ENCODE data around the gene GRHPR. TPM values are rescaled to one million over a fixed set of nuclear protein-coding genes. Genes with fewer than 3 reads are reported as not detected.

The GRHPR gene
- total and polyA plus RNA-seq, 8 donors, result 75.2 to 120 (median 103) TPM

DNA sequence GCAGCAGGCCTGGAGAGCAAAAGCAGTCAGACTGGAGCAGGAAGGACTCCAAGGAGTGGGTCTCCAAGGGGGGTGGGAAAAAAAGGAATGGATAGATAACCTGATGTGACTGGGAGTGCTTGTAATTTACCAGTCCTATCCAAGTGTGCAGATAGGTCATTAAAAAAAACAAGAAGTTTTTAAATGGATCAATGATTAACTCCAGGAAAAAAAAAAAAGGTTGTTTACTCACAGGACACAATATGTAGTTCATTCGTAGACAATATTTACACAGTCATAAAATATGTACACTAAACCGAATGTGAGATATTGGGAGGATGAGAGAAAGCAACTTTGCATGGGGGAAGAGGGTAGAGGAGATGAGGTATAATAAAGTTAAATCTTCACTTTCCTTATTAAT is 22.4 kb downstream of the GRHPR start:
- Histone ChIP-seq H3K27ac (no peak overlapping the region), H3K27me3 (no peaks in the 10 kb centered on the region), H3K36me3 (peaks cover 0 to 41% of the 10 kb centered on the region in 2 donors), H3K9me3 (no peaks in the 10 kb centered on the region), H3K4me1 (no peaks in the 10 kb centered on the region), H3K4me3 (no peak overlapping the region)
- DNase-seq (no peak), ATAC-seq (no peak)
- no peak for TF ChIP-seq CTCF (IDR thresholded peaks at IDR 0.05)
- intact Hi-C loops (cut with DNase I), result no loop called here

GRCh38 chr9:37445832-37446231 is 23.3 kb downstream of the GRHPR start:
- no peaks in the 10 kb centered on the region for H3K27me3 ChIP-seq
- DNase-seq (no peak), ATAC-seq (no peak)
- peaks cover 0 to 36% of the 10 kb centered on the region in 2 donors for H3K36me3 ChIP-seq
- TF ChIP-seq CTCF (IDR thresholded peaks at IDR 0.05), result no peak
- no peaks in the 10 kb centered on the region for H3K9me3 ChIP-seq
- no peak overlapping the region for H3K27ac ChIP-seq
- H3K4me1 ChIP-seq, result no peaks in the 10 kb centered on the region
- no peak overlapping the region for H3K4me3 ChIP-seq
- intact Hi-C loops (cut with DNase I), result no loop called here

GRCh38 chr9:37446401-37446800 is 23.9 kb downstream of the GRHPR start:
- ATAC-seq (no peak), DNase-seq (no peak)
- no peak overlapping the region for H3K4me3 ChIP-seq
- no peaks in the 10 kb centered on the region for H3K4me1 ChIP-seq
- TF ChIP-seq CTCF (IDR thresholded peaks at IDR 0.05), result no peak
- no peak overlapping the region for H3K27ac ChIP-seq
- no peaks in the 10 kb centered on the region for H3K9me3 ChIP-seq
- H3K27me3 ChIP-seq, result no peaks in the 10 kb centered on the region
- intact Hi-C loops (cut with DNase I), result no loop called here
- H3K36me3 ChIP-seq, result peaks cover 0 to 31% of the 10 kb centered on the region in 2 donors

DNA sequence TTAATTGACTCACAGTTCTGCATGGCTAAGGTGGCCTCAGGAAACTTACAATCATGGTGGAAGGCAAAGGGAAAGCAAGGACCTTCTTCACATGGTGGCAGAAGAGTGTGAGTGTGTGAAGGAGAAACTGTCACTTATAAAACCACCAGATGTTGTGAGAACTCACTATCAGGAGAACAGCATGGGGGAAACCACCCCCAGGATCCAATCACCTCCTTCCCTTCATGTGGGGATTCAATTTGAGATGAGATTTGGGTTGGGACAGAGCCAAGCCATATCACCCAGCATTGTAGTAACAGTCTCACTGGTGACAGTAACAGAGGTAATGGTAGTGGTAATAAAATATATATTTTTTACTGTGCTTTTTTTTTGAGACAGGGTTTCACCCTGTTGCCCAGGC is 24.6 kb downstream of the GRHPR start:
- H3K9me3 ChIP-seq, result no peaks in the 10 kb centered on the region
- no peaks in the 10 kb centered on the region for H3K27me3 ChIP-seq
- peaks cover 0 to 24% of the 10 kb centered on the region in 2 donors for H3K36me3 ChIP-seq
- no peaks in the 10 kb centered on the region for H3K4me1 ChIP-seq
- H3K27ac ChIP-seq, result no peak overlapping the region
- DNase-seq, result no peak
- intact Hi-C loops (cut with DNase I), result no loop called here
- no peak for TF ChIP-seq CTCF (IDR thresholded peaks at IDR 0.05)
- ATAC-seq, result no peak
- no peak overlapping the region for H3K4me3 ChIP-seq

GRCh38 chr9:37449862-37450632 is 27.6 kb downstream of the GRHPR start:
- H3K9me3 ChIP-seq, result no peaks in the 10 kb centered on the region
- TF ChIP-seq CTCF (IDR thresholded peaks at IDR 0.05), result no peak
- H3K27me3 ChIP-seq, result no peaks in the 10 kb centered on the region
- H3K36me3 ChIP-seq, result peaks cover 0 to 14% of the 10 kb centered on the region in 2 donors
- intact Hi-C loops (cut with DNase I), result no loop called here
- ATAC-seq, result no peak
- H3K27ac ChIP-seq, result no peak overlapping the region
- DNase-seq, result no peak
- H3K4me3 ChIP-seq, result no peak overlapping the region
- no peaks in the 10 kb centered on the region for H3K4me1 ChIP-seq

Measured in left lung (tissue), 10 donors.